NT2/D1 (cell line): ENCODE data around the gene HS3ST6.

Source experiments
- SUZ12 ChIP-seq: IDR thresholded peaks from 2 replicates; pipeline ENCODE4 v1.6.1; 2011; ENCODE audit not compliant: insufficient read length, insufficient read depth; ENCODE audit errors: extremely low read depth
- YY1 ChIP-seq: IDR thresholded peaks from 2 replicates; pipeline ENCODE4 v1.6.1; 2011; ENCODE audit not compliant: insufficient read length, insufficient read depth
- ZNF274 ChIP-seq: IDR thresholded peaks from 2 replicates; pipeline ENCODE4 v1.6.1; 2011; ENCODE audit warnings: mild to moderate bottlenecking, low read depth, low read length

DNA sequence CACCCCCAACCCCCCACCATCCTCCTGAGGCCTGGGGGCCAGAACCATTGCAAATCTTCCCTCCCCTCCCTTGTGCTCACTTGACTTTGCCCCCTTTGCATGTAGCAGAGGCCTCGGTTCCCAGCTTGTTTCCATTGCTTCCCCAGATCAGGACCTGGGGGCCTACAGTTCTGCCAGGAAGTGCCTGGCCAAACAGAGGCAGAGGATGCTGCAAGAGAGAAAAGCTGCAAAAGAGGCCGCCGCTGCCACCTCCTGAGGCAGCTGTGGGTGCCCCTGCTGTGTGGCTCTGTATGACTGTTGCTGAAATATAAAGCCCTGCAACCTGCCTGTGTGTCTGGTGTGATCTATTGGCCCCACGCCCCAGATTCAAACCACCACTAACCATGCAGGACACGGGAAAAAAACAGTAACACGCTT is 43.4 kb upstream of the HS3ST6 start:
- TF ChIP-seq ZNF274 (no peak), YY1 (no peak), SUZ12 (no peak)
